Measurements from ENCODE around the gene RPS6KL1.

RPS6KL1 gene

DNA sequence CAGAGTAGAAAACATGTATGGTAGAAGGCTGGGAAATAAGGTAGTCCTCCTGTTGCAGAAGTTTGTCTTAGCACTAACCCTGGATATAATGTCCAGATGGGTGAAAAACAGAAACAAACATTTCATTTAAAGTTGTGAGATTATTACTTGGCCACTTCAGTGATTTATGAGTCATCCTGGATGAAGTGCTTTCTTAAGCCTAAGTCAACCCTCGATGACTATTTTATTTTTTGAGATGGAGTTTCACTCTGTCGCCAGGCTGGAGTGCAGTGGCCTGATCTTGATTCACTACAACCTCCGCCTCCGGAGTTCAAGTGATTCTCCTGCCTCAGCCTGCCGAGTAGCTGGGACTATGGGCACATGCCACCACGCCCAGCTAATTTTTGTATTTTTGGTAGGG is 31.2 kb downstream of the RPS6KL1 start:
- no peak for DNase-seq (ENCODE audit: low read depth in 1 of 2, low spot score in 1 of 2)

DNA sequence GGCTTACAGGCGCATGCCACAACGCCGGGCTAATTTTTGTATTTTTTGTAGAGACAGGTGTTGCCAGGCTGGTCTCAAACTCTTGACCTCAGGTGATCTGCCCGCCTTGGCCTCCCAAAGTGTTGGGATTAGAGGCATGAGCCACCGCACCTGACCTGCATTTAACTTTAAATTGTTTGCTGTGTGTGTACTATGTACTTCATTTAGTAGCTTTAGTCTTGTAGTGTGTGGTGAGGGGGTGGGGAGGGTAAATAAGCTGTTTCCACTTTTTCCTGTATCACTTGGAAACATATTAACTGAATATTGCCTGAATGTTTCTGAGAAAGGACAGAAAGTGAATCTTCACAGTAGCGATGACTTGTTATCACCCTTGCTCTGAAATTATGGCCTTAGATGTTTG is 32.8 kb downstream of the RPS6KL1 start:
- no peak for DNase-seq (ENCODE audit: low read depth in 1 of 2, low spot score in 1 of 2)

DNA sequence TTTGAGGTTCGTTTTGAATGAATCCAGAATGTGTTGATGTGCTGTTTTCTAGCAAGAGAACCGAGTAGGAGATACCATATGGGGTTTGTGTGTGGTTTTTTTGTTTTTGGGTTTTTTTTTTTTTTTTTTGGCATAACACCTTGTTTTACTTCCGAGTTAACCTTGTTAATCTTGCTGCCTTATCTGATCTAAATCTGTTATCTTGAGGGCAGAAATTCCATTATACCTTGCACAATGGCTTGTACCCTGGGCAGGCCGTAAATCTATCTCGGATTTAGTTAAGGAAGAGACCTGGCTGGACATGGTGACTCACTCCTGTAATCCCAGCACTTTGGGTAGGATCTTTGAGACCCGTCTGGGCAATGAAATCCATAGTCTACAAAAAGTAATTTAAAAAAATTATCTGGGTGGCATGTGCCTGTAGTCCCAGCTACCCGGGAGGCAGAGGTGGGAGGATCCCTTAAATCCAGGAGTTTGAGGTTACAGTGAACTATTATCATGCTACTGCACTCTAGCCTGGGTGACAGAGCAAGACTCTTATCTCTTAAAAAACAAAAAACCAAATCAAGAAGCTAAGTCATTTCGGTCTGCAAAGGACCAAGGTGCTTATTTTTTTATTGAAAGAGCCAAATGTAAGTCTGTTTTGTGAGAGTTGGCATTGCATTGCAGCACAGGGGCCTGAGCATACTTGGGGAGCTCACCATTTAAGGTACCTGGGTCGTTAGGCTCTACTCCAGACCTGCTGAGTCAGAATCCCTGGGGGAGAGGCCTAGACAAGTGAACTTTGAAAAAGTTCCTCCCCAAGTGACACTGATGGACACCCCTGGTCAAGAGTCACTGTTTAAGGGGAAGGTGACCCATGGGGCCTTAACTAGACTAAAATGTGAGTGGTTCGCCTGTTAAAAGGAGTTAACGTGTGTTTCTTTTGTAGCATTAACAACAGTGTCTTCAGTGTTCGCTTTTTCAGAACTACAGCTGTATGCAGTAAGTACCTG is 34.6 kb downstream of the RPS6KL1 start:
- no peak for DNase-seq (ENCODE audit: low read depth in 1 of 2, low spot score in 1 of 2)

- no peak for DNase-seq (ENCODE audit: low read depth in 1 of 2, low spot score in 1 of 2)
Measured at GRCh38 chr14:74886001-74886400, 37.1 kb downstream of the RPS6KL1 start.

GRCh38 chr14:74882103-74882920 is 40.7 kb downstream of the RPS6KL1 start:
- DNase-seq (ENCODE audit: low read depth in 1 of 2, low spot score in 1 of 2), result peak; percentile 12 to 35

DNA sequence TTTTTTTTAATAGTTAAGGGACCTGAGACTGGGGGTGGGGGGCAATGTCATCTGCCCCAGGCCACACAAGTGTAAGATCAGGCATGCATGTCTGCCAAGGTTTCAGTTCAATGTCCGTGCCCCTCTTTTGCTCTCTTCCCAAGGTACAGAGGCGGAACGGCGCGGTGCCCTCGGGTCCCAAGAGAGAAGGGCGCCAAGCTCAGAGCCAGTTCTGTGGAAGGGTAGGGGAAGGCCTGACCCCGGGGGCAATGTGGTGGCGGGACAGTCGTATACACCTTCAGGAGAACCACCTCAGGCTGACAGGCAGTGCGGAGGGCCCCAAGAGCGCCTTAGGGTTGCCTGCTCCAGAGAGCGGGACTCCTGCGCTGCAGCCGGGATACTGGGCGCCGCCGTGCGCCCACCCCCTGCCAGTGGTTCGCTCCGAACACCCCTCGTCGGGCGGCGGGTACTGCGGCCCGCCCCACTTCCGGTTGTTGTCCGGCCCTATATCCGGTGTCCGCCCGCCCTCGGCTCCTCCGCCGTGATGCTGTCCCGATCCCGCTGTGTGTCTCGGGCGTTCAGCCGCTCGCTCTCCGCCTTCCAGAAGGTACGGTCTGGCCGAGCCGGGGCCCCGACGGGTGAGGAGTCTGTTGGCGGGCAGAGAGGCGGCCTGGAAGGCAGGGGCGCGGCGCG is 41.5 kb downstream of the RPS6KL1 start, which contains the start of gene DLST:
DLST (plus strand) TSS at position 486 of the 672 bp plus-strand sequence; CDS start at position 524, 38 bp downstream.
- DNase-seq (ENCODE audit: low read depth in 1 of 2, low spot score in 1 of 2), result peak; percentile 76 to 84

- DNase-seq (ENCODE audit: low read depth in 1 of 2, low spot score in 1 of 2), result no peak
Measured at GRCh38 chr14:74879427-74880182, 43.5 kb downstream of the RPS6KL1 start.

DNA sequence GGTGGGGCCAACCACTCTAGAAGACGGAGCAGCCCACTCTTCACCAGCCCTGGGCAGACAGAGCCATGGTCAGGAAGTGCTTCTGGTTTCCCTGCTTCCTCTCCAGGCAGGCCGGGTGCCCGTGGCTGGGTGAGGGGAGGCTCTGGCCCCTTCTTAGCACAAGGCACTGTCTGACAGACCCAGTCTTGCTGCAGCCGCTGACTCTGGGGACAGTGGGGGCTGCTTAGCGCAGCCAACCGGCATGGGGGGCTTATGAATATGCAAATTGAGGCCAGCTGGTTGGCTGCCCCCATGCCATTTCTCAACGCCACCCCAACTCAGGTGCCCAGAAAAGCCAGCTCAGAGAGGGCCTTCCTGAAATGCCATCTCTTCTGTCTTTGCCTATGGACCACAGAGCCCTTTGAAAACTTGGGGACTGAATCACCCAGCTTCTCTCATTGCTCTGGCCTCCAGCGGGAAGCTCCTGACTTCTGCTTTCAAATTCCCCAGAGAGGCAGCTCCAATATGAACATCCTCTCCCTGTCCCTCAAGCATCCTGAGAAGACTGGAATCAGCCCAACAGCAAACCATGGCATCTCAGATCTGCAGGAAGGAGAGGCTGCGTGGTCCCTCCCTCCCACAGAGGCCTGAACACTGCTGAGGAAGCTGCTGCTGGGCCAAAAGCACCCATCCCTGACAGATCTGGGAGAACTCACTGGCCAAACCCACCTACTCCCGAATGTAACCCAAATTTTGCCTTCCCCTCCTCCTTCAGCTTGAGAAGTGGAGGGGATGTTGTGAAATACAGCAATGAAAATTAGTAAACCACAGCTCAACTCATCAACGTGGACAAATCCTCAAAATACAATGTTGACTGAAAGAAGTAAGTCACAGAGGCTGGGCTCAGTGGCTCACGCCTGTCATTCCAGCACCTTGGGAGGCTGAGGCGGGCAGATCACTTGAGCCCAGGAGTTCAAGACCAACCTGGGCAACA is 46.8 kb downstream of the RPS6KL1 start, which contains the start of gene PROX2:
PROX2 (minus strand) TSS at position 205 of the 973 bp plus-strand sequence. CDS start 12,311 bp downstream, outside the sequence.
- peak in 1 of 2 donors; percentile 8 for DNase-seq (ENCODE audit: low read depth in 1 of 2, low spot score in 1 of 2)

GRCh38 chr14:74875204-74875603 is 47.9 kb downstream of the RPS6KL1 start:
- DNase-seq (ENCODE audit: low read depth in 1 of 2, low spot score in 1 of 2), result no peak

DNA sequence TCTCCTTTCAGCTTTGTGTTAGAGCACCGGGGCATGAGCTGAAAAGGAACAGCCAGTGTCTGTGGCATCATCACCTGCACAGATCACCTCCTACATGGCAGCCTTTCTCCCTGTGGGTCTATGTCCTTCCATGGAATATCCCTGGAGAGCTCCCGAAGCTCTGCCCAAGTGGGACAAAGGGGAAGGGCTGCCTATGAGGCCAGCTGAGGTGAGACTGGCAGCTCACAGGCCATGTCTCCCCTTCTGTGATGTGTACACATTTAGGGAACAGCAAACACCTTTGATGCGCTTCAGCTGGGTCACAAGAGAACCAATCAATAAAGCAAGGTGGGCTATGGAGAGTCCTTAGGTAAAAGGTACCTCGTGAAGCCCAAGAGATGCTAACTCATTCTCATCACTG is 51.2 kb downstream of the RPS6KL1 start:
- no peak for DNase-seq (ENCODE audit: low read depth in 1 of 2, low spot score in 1 of 2)

DNA sequence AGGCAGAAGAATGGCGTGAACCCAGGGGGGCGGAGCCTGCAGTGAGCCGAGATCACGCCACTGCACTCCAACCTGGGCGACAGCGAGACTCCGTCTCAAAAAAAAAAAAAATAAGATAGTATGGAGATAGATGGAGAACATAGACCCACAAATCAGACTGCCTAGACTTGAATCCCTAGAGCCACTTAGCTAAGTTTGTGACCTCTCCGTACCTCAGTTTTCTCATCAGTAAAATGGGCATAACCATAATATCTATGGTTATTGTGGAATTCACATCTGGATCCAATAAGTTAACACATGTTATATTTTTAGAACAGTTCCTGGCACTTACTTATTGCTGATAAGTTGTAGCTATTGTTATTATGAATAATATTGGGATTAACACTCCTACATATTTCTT is 54.3 kb downstream of the RPS6KL1 start:
- DNase-seq (ENCODE audit: low read depth in 1 of 2, low spot score in 1 of 2), result no peak

- DNase-seq (ENCODE audit: low read depth in 1 of 2, low spot score in 1 of 2), result peak in 1 of 2 donors; percentile 29
Measured at GRCh38 chr14:74867673-74868072, 55.4 kb downstream of the RPS6KL1 start.

- no peak for DNase-seq (ENCODE audit: low read depth in 1 of 2, low spot score in 1 of 2)
Measured at GRCh38 chr14:74866708-74867389, 56.2 kb downstream of the RPS6KL1 start.

DNA sequence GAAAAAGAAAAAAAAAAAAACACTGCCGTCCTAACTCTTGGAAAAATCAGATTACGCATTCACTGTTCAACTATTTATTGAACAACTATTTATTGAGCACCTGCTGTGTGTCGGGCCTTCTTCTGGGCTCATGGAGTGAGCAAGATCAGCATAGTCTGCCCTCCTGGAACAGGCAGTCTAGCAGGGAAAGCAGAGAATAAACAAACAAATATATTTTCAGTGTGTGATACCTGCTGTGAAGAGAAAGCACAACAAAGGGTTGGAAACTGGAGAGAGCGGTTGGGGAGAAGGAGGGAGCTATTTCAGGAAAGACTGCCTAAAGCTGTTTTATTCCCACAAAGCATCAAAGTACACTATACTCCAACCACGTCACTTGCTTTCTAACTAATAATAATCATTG is 57.9 kb downstream of the RPS6KL1 start:
- no peak for DNase-seq (ENCODE audit: low read depth in 1 of 2, low spot score in 1 of 2)

DNA sequence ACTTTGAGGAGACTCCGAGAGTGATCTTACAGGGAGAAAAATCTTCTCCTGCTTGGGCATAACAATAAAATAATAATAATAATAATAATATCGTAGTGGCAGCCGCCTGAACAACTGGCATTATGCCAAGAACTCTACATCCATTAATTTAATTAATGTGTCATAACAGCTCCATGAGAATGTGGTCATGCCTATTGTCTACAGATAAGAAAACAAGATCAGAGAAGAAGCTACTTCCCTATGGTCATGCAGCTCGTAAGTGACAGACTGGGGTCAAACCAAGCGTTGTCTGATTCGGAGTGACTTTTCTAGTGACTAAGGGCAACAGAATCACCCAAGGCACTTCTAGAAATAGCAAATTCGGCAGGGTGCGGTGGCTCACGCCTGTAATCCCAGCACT is 58.9 kb downstream of the RPS6KL1 start:
- no peak for DNase-seq (ENCODE audit: low read depth in 1 of 2, low spot score in 1 of 2)

GRCh38 chr14:74863274-74863673 is 59.8 kb downstream of the RPS6KL1 start:
- no peak for DNase-seq (ENCODE audit: low read depth in 1 of 2, low spot score in 1 of 2)

DNA sequence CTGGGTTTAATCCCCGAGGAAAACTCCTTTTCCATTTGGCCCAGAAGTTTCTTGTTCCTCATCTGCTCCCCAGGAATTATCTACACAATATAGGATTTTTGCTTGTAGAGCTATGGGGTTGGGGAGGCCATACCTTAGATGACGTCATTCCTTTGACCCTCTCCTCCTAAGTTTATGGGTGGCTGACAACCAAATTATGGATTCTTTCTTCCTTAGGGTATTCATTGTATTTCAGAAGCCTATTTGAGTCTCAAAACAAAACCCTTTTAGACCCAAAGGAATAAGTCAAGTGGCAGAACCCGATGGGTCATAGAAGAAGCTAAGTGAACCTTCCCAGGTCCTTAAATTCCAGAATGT is 61.3 kb downstream of the RPS6KL1 start:
- no peak for DNase-seq (ENCODE audit: low read depth in 1 of 2, low spot score in 1 of 2)

- peak; percentile 82 to 86 for DNase-seq (ENCODE audit: low read depth in 1 of 2, low spot score in 1 of 2)
Measured at GRCh38 chr14:74860899-74861733, 61.9 kb downstream of the RPS6KL1 start.
